GM19324 (cell line): ENCODE results near the gene C14orf180.

Experiments used
- ATAC-seq: cut with Tn5 transposase; IDR thresholded peaks from one replicate; pipeline ENCODE4 v1.9.1; 2021; ENCODE audit warnings: mild to moderate bottlenecking, moderate library complexity; ENCODE audit not compliant: unreplicated experiment, low FRiP score

C14orf180 gene

GRCh38 chr14:104559804-104560585 lies 19.6 kb upstream of the C14orf180 start:
- no peak for ATAC-seq

- ATAC-seq = no peak
Observed at GRCh38 chr14:104560586-104560945, 19.0 kb upstream of the C14orf180 start.

GRCh38 chr14:104561124-104561557 lies 18.4 kb upstream of the C14orf180 start:
- ATAC-seq = no peak

GRCh38 chr14:104561632-104562495 lies 17.7 kb upstream of the C14orf180 start:
- no peak for ATAC-seq

GRCh38 chr14:104562606-104563005 lies 17.0 kb upstream of the C14orf180 start:
- no peak for ATAC-seq

GRCh38 chr14:104563191-104563741 lies 16.3 kb upstream of the C14orf180 start:
- no peak for ATAC-seq

GRCh38 chr14:104563742-104564615 lies 15.6 kb upstream of the C14orf180 start:
- no peak for ATAC-seq

GRCh38 chr14:104564744-104565679 lies 14.6 kb upstream of the C14orf180 start:
- ATAC-seq = no peak

- no peak for ATAC-seq
Observed at GRCh38 chr14:104567141-104567956, 12.2 kb upstream of the C14orf180 start.

- no peak for ATAC-seq
Observed at GRCh38 chr14:104567957-104568225, 11.7 kb upstream of the C14orf180 start.

- ATAC-seq = no peak
Observed at GRCh38 chr14:104568620-104569019, 10.9 kb upstream of the C14orf180 start.

GRCh38 chr14:104569435-104569834 lies 10.1 kb upstream of the C14orf180 start:
- ATAC-seq = no peak

GRCh38 chr14:104571246-104571645 lies 8.3 kb upstream of the C14orf180 start:
- no peak for ATAC-seq

GRCh38 chr14:104572024-104572626 lies 7.4 kb upstream of the C14orf180 start:
- ATAC-seq = no peak

- no peak for ATAC-seq
Observed at GRCh38 chr14:104572668-104573067, 6.9 kb upstream of the C14orf180 start.

- no peak for ATAC-seq
Observed at GRCh38 chr14:104573930-104574329, 5.6 kb upstream of the C14orf180 start.

GRCh38 chr14:104574536-104574935 lies 5.0 kb upstream of the C14orf180 start:
- no peak for ATAC-seq

GRCh38 chr14:104574978-104575583 lies 4.5 kb upstream of the C14orf180 start:
- no peak for ATAC-seq
